Esophagus squamous epithelium (tissue), 4 donors: ENCODE results near the gene TNIK.

Experiments used
- POLR2A ChIP-seq, 4 donors: fragments of 450-650 bp; IDR thresholded peaks; one replicate each; pipeline ENCODE4 v1.6.1; 2017; ENCODE audit warnings: antibody characterized with exemption in 4 of 4, mild to moderate bottlenecking in 4 of 4, moderate library complexity in 3 of 4
- TF ChIP-seq, protein P1 (sequence below), 6 experiments: fragments of 450-650 bp in 4 of 6; fragments of 200-600 bp in 2 of 6; sonication (generic) in 2 of 6; IDR thresholded peaks; one replicate each; pipeline ENCODE4 v1.5.1; 2016 to 2019; ENCODE audit warnings: antibody characterized with exemption in 6 of 6, mild to moderate bottlenecking in 4 of 6, moderate library complexity in 4 of 6

GRCh38 chr3:171257251-171258203 is 202.7 kb downstream of the TNIK start:
- TF ChIP-seq, protein P1, sequence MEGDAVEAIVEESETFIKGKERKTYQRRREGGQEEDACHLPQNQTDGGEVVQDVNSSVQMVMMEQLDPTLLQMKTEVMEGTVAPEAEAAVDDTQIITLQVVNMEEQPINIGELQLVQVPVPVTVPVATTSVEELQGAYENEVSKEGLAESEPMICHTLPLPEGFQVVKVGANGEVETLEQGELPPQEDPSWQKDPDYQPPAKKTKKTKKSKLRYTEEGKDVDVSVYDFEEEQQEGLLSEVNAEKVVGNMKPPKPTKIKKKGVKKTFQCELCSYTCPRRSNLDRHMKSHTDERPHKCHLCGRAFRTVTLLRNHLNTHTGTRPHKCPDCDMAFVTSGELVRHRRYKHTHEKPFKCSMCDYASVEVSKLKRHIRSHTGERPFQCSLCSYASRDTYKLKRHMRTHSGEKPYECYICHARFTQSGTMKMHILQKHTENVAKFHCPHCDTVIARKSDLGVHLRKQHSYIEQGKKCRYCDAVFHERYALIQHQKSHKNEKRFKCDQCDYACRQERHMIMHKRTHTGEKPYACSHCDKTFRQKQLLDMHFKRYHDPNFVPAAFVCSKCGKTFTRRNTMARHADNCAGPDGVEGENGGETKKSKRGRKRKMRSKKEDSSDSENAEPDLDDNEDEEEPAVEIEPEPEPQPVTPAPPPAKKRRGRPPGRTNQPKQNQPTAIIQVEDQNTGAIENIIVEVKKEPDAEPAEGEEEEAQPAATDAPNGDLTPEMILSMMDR (IDR thresholded peaks at IDR 0.05), result no peak
- TF ChIP-seq POLR2A (IDR thresholded peaks at IDR 0.05), result no peak
